ENCODE results near the gene DEPP1. TPM values are rescaled to one million over a fixed set of nuclear protein-coding genes. Genes with fewer than 3 reads are reported as not detected.

Gene DEPP1
- total and polyA plus RNA-seq, 2 of the 13 experiments (the other 11 are each of a cell fraction or from before 2014, with no cell fraction given) = 14.8 to 270 TPM

DNA sequence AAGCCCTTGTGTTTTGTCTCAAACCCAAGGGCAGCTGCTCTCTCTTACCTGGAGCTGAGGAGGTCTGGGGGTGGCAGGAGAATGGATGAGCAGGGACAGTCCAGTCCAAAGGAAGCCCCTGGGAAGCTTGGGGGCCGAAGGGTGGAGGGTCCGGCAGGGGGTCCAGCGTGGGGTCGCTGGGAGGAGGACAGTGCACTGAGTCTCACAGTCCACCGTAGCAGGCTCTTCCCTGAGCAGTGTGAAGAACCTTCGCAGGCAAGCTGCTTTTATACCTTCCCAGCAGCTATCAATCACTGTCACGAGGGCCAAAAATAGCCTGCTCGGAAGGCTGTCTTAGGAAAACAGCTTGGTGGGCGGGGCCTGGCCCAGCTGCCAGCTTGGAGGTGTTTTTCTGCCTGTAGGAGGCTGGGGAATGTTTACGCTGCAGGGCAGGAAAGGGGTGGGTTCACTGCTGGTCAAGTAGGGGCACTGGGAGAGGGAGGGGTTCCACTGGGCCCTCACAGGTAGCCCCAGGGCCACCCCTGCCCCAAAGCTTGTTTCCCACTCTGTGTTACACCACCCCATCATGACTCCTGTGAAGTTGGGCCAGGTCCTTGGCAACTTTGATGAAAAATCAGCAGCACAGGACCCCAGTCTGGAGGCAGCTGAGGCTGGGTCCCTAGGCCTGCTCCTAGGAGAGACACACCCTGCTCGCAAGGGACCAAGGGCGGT, at the start of gene DEPP1 (continued):
- TF ChIP-seq CTCF (CRISPR knock-in tag; IDR thresholded peaks at IDR 0.05) (peak; percentile 25; the same call in 1 of the 2 replicates), ZNF468 (CRISPR knock-in tag; IDR thresholded peaks at IDR 0.05) (no peak; the same call in 1 of the 2 replicates), KMT2A (CRISPR knock-in tag; IDR thresholded peaks at IDR 0.05) (peak; percentile 51), ARID2 (CRISPR knock-in tag; IDR thresholded peaks at IDR 0.05; ENCODE audit: borderline replicate concordance) (no peak), RARG (CRISPR knock-in tag; IDR thresholded peaks at IDR 0.05; ENCODE audit: low read depth) (no peak), HDAC2 (CRISPR knock-in tag; IDR thresholded peaks at IDR 0.05) (peak; percentile 85), SATB2 (CRISPR knock-in tag; IDR thresholded peaks at IDR 0.05) (no peak), MEIS2 (CRISPR knock-in tag; IDR thresholded peaks at IDR 0.05) (peak; percentile 100), KLF16 (CRISPR knock-in tag; IDR thresholded peaks at IDR 0.05) (peak; percentile 66 to 99; a peak in 2 of 4 replicates), ZFP1 (CRISPR knock-in tag; IDR thresholded peaks at IDR 0.05) (peak; percentile 72), PTBP1 (IDR thresholded peaks at IDR 0.05; ENCODE audit: low read depth, low read length, poor library complexity, severe bottlenecking) (peak; percentile 49), ZNF318 (CRISPR knock-in tag; IDR thresholded peaks at IDR 0.05) (no peak), NFYC (CRISPR knock-in tag; IDR thresholded peaks at IDR 0.05) (peak; percentile 52; the same call in 1 of the 2 replicates), AKAP8 (CRISPR knock-in tag; IDR thresholded peaks at IDR 0.05) (peak; percentile 91)
- TF ChIP-seq, protein P1, sequence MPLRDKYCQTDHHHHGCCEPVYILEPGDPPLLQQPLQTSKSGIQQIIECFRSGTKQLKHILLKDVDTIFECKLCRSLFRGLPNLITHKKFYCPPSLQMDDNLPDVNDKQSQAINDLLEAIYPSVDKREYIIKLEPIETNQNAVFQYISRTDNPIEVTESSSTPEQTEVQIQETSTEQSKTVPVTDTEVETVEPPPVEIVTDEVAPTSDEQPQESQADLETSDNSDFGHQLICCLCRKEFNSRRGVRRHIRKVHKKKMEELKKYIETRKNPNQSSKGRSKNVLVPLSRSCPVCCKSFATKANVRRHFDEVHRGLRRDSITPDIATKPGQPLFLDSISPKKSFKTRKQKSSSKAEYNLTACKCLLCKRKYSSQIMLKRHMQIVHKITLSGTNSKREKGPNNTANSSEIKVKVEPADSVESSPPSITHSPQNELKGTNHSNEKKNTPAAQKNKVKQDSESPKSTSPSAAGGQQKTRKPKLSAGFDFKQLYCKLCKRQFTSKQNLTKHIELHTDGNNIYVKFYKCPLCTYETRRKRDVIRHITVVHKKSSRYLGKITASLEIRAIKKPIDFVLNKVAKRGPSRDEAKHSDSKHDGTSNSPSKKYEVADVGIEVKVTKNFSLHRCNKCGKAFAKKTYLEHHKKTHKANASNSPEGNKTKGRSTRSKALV (CRISPR knock-in tag; IDR thresholded peaks at IDR 0.05) = no peak
- TF ChIP-seq, protein P2, sequence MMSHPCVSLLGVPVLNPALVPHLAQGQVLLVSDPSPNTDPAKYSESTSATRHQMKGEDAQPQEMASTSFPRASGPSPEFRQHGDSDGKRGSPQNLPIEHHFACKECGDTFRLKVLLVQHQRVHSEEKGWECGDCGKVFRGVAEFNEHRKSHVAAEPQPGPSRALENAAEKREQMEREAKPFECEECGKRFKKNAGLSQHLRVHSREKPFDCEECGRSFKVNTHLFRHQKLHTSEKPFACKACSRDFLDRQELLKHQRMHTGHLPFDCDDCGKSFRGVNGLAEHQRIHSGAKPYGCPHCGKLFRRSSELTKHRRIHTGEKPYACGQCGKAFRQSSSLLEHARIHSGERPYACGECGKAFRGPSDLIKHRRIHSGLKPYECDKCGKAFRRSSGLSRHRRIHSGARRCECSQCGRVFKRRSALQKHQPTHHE (CRISPR knock-in tag; IDR thresholded peaks at IDR 0.05; ENCODE audit: borderline replicate concordance) = no peak; the same call in 1 of the 2 replicates
